Measurements from ENCODE around the gene RAB20.

RAB20 gene

DNA sequence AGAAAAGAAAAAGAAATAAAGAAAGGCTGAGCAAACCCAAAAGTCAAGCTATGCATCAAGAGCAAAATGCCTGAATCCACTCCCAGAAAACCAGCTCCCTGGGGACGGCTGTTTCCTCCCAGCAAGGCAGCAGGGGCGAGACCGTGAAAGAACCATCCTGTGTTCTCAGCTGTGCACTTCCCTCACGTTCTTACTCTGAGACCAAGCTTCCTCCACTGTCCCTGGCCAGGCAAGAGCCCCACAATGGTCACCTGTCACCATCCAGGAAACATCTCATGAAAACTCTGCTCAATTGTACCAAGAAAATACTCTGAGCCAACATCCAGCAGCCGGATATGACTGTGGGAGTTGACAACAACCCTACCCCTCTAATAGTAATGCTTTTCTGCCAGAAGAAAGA lies 22.9 kb downstream of the RAB20 start:
- no peak for TF ChIP-seq OSR1 (CRISPR knock-in tag; IDR thresholded peaks at IDR 0.05)
- no peak for TF ChIP-seq ZFP3 (CRISPR knock-in tag; IDR thresholded peaks at IDR 0.05)
- no peak for TF ChIP-seq ZFP30 (CRISPR knock-in tag; IDR thresholded peaks at IDR 0.05)
- TF ChIP-seq, protein P1, sequence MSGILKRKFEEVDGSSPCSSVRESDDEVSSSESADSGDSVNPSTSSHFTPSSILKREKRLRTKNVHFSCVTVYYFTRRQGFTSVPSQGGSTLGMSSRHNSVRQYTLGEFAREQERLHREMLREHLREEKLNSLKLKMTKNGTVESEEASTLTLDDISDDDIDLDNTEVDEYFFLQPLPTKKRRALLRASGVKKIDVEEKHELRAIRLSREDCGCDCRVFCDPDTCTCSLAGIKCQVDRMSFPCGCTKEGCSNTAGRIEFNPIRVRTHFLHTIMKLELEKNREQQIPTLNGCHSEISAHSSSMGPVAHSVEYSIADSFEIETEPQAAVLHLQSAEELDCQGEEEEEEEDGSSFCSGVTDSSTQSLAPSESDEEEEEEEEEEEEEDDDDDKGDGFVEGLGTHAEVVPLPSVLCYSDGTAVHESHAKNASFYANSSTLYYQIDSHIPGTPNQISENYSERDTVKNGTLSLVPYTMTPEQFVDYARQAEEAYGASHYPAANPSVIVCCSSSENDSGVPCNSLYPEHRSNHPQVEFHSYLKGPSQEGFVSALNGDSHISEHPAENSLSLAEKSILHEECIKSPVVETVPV (CRISPR knock-in tag; IDR thresholded peaks at IDR 0.05), result no peak
- no peak for ATAC-seq

DNA sequence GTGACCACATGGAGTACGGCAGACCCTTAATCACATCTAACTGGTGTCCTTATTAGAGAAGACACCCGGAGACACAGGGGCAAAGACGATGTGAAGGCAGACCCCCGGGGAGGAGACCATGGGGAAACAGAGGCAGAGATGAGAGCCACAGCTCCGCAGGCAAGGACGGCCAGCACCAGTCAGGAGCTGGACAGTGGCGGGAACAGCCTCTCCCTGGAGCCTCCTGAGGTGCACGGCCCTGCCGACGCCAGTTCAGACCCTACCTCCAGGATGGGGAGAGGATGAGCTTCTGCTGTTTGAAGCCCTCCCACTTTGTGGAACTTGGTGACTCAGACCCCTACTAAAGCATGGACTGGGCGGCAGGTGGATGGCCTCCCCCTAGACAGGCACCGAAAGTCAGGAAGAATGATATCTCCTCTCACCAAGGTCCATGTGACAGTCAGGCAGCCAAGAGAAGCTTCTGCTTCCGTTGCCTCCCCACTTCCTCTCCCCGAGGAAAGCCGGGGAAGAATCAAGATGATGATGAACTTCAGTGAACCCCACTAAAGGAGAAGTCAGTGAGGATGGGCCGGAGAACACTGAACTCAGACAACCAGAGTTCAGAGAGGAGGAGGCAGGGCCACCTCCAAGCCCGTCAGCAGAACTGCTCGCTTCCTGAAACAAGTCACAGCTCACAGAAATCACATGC lies 25.4 kb downstream of the RAB20 start:
- no peak for ATAC-seq
- TF ChIP-seq ISL1 (CRISPR knock-in tag; IDR thresholded peaks at IDR 0.05) (no peak), CSDC2 (CRISPR knock-in tag; IDR thresholded peaks at IDR 0.05) (no peak), TOX (CRISPR knock-in tag; IDR thresholded peaks at IDR 0.05; ENCODE audit: borderline replicate concordance) (no peak), GLIS3 (CRISPR knock-in tag; IDR thresholded peaks at IDR 0.05) (no peak), ZFP30 (CRISPR knock-in tag; IDR thresholded peaks at IDR 0.05) (no peak), ZNF70 (CRISPR knock-in tag; IDR thresholded peaks at IDR 0.05) (no peak), ZNF8 (CRISPR knock-in tag; IDR thresholded peaks at IDR 0.05) (no peak), BACH2 (CRISPR knock-in tag; IDR thresholded peaks at IDR 0.05; ENCODE audit: borderline replicate concordance) (no peak), PPARA (CRISPR knock-in tag; IDR thresholded peaks at IDR 0.05; ENCODE audit: borderline replicate concordance) (no peak), ZC3H10 (CRISPR knock-in tag; IDR thresholded peaks at IDR 0.05) (no peak), ZNF565 (CRISPR knock-in tag; conservative IDR thresholded peaks at IDR 0.05; ENCODE audit: low read depth) (no peak), RARB (CRISPR knock-in tag; IDR thresholded peaks at IDR 0.05) (no peak)
- TF ChIP-seq, protein P2, sequence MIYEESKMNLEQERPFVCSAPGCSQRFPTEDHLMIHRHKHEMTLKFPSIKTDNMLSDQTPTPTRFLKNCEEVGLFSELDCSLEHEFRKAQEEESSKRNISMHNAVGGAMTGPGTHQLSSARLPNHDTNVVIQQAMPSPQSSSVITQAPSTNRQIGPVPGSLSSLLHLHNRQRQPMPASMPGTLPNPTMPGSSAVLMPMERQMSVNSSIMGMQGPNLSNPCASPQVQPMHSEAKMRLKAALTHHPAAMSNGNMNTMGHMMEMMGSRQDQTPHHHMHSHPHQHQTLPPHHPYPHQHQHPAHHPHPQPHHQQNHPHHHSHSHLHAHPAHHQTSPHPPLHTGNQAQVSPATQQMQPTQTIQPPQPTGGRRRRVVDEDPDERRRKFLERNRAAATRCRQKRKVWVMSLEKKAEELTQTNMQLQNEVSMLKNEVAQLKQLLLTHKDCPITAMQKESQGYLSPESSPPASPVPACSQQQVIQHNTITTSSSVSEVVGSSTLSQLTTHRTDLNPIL (CRISPR knock-in tag; IDR thresholded peaks at IDR 0.05; ENCODE audit: low read depth), result no peak
- TF ChIP-seq, protein P1 (CRISPR knock-in tag; IDR thresholded peaks at IDR 0.05), result no peak
- TF ChIP-seq, protein P3, sequence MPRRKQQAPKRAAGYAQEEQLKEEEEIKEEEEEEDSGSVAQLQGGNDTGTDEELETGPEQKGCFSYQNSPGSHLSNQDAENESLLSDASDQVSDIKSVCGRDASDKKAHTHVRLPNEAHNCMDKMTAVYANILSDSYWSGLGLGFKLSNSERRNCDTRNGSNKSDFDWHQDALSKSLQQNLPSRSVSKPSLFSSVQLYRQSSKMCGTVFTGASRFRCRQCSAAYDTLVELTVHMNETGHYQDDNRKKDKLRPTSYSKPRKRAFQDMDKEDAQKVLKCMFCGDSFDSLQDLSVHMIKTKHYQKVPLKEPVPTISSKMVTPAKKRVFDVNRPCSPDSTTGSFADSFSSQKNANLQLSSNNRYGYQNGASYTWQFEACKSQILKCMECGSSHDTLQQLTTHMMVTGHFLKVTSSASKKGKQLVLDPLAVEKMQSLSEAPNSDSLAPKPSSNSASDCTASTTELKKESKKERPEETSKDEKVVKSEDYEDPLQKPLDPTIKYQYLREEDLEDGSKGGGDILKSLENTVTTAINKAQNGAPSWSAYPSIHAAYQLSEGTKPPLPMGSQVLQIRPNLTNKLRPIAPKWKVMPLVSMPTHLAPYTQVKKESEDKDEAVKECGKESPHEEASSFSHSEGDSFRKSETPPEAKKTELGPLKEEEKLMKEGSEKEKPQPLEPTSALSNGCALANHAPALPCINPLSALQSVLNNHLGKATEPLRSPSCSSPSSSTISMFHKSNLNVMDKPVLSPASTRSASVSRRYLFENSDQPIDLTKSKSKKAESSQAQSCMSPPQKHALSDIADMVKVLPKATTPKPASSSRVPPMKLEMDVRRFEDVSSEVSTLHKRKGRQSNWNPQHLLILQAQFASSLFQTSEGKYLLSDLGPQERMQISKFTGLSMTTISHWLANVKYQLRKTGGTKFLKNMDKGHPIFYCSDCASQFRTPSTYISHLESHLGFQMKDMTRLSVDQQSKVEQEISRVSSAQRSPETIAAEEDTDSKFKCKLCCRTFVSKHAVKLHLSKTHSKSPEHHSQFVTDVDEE (CRISPR knock-in tag; IDR thresholded peaks at IDR 0.05), result no peak

DNA sequence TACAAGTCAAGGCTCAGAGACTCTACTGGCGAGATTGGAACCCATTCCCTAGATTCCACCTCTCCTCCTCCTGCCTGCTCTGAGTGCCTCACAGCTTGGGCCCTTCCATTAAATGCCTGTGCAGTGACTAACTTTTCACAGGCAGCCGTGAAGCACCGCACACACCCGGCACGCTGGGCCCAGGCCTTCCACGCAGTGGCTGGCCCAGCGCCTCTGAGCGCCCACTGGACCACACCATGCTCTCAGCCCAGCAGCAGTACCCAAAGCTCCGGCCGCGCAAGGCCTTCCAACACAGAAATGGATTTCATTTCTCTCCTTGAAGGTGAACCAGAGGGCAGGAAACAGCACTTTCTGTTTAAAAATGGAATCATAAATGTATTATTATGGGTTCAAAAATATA lies 26.0 kb downstream of the RAB20 start:
- TF ChIP-seq OSR1 (CRISPR knock-in tag; IDR thresholded peaks at IDR 0.05) (no peak), BACH2 (CRISPR knock-in tag; IDR thresholded peaks at IDR 0.05; ENCODE audit: borderline replicate concordance) (no peak), ZNF565 (CRISPR knock-in tag; conservative IDR thresholded peaks at IDR 0.05; ENCODE audit: low read depth) (no peak), SNAI2 (CRISPR knock-in tag; IDR thresholded peaks at IDR 0.05) (no peak)
- TF ChIP-seq, protein P1 (CRISPR knock-in tag; IDR thresholded peaks at IDR 0.05), result no peak
- TF ChIP-seq, protein P3 (CRISPR knock-in tag; IDR thresholded peaks at IDR 0.05), result no peak
- ATAC-seq, result no peak
